Measurements from ENCODE around the gene TXNDC12.
"Not testable (repeated sequence)": the region's sequence is repeated elsewhere in the genome, so short reads cannot be mapped to it uniquely, and the experiment has no call there.

DNA sequence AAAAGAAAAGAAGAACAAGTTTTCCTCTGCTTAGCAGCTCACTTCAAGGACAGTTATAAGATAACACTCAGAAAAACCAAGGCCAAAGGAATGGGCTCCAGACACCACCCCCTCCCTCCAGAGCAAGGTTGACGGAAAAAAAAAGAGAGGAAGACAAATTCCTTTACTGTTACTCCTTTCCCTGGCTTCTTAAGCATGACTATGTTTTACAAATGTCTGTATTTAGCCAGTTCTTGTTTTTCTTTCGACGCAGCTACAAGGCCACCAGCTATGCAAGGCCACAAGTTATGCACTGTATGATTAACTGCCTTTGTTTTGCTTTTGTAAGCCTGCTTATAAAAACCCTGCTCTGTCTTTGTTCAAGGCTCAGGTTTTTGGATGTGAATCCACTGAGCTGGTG is 49.4 kb downstream of the TXNDC12 start:
- not testable (repeated sequence) for TF ChIP-seq CTCF, POLR2A (IDR thresholded peaks at IDR 0.05)

Data from right lobe of liver (tissue), 4 donors.